Loucy (cell line): Measurements from ENCODE around the gene DNAJC8.

Experiments
- H2AFZ ChIP-seq: fragments of 200-600 bp; sonication (generic); 2 replicates; pipeline ENCODE4 v1.6.0; 2016; ENCODE audit warnings: antibody characterized with exemption, mild to moderate bottlenecking, low read length, moderate library complexity
- H3F3A ChIP-seq: fragments of 200-600 bp; 2 replicates; pipeline ENCODE4 v1.6.0; 2016; ENCODE audit warnings: antibody characterized with exemption, low read depth, mild to moderate bottlenecking
- H3K27me3 ChIP-seq: fragments of 200-600 bp; sonication (generic); 2 replicates; pipeline ENCODE4 v1.6.1; 2014; ENCODE audit warnings: low read length, mild to moderate bottlenecking; ENCODE audit not compliant: insufficient read depth, poor library complexity, severe bottlenecking
- H3K36me3 ChIP-seq: fragments of 200-600 bp; sonication (generic); 2 replicates; pipeline ENCODE4 v1.6.1; 2016; ENCODE audit warnings: low read length; ENCODE audit not compliant: insufficient read depth
- H3K4me1 ChIP-seq: fragments of 200-600 bp; sonication (generic); 2 replicates; pipeline ENCODE4 v1.5.1; 2014; ENCODE audit warnings: low read length, mild to moderate bottlenecking; ENCODE audit not compliant: insufficient read depth, poor library complexity, severe bottlenecking
- H3K4me2 ChIP-seq: fragments of 200-600 bp; sonication (generic); 2 replicates; pipeline ENCODE4 v1.6.0; 2014; ENCODE audit warnings: antibody characterized with exemption, low read length, low read depth, mild to moderate bottlenecking; ENCODE audit not compliant: poor library complexity, severe bottlenecking
- H3K4me3 ChIP-seq: fragments of 200-600 bp; sonication (generic); 2 replicates; pipeline ENCODE4 v1.5.1; 2014; ENCODE audit warnings: low read length, mild to moderate bottlenecking, mixed read lengths; ENCODE audit not compliant: poor library complexity, severe bottlenecking
- H3K79me2 ChIP-seq: fragments of 200-600 bp; sonication (generic); 2 replicates; pipeline ENCODE4 v1.6.1; 2014; ENCODE audit warnings: low read length; ENCODE audit not compliant: insufficient read depth
- H3K9ac ChIP-seq: fragments of 200-600 bp; sonication (generic); 2 replicates; pipeline ENCODE4 v1.6.0; 2014; ENCODE audit warnings: mild to moderate bottlenecking, low read depth, low read length, moderate library complexity; ENCODE audit not compliant: poor library complexity, severe bottlenecking
- H3K9me2 ChIP-seq: fragments of 200-600 bp; sonication (generic); replicated peaks from 2 replicates; pipeline ENCODE4 v1.6.1; 2016; ENCODE audit warnings: low read depth, low read length, mixed read lengths
- H3K9me3 ChIP-seq: fragments of 200-600 bp; sonication (generic); 2 replicates; pipeline ENCODE4 v1.6.1; 2014; ENCODE audit warnings: mild to moderate bottlenecking, antibody characterized with exemption, low read length, low read depth; ENCODE audit not compliant: insufficient read depth
- H4K20me1 ChIP-seq: fragments of 200-600 bp; sonication (generic); 2 replicates; pipeline ENCODE4 v1.6.0; 2014; ENCODE audit warnings: antibody characterized with exemption, low read length, mild to moderate bottlenecking; ENCODE audit not compliant: insufficient read depth, poor library complexity, severe bottlenecking
- EZH2phosphoT487 ChIP-seq: fragments of 200-600 bp; IDR thresholded peaks from 2 replicates; pipeline ENCODE4 v1.6.1; 2018; ENCODE audit warnings: antibody characterized with exemption, mild to moderate bottlenecking, moderate library complexity, borderline replicate concordance
- TF ChIP-seq, protein P1 (sequence below): fragments of 200-600 bp; sonication (generic); conservative IDR thresholded peaks from 2 replicates; pipeline ENCODE4 v1.5.1; 2014; ENCODE audit warnings: mild to moderate bottlenecking, antibody characterized with exemption, low read length

Gene DNAJC8

DNA sequence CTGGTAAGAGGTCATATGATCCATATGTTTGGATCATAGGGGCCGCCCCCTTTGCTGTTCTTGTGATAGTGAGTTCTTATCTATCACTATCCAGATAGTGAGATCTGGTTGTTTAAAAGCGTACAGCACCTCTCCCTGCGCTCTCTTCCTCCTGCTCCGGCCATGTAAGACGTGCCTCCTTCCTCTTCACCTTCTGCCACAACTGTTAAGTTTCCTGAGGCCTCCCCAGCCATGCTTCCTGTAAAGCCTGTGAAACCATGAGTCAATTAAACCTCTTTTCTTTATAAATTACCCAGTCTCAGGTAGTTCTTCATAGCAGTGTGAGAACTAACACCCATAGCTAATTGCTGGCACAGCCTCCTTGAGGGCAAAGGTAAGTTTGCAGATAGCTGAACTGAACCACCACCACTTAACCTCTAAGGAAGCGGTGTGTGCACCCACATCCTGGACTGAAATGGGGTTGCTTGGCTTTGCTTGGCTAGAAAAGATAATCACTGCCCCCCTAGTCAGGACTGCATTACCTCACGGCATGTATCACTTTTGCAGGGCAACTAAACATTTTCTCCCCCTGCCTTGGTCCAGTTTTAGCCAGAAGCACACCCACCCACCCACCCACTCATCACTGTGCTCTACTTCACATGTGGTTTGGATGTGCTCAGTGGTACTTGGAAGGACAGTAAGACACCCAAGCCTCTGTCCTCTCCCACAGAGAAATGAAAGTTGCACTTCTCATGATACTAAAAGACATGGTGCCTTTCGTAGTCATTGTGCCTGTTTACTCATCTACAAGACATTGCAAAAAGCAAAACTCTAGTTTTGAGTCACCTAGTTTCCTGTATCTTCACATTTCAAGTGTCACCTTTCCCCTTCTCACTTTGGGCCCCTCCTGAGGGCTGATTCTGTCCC is 33.2 kb downstream of the DNAJC8 start:
- Histone ChIP-seq H3K27me3 (no peaks in the 10 kb centered on the region), H3K9ac (no peak overlapping the region), H3K4me1 (peaks cover 40% of the 10 kb centered on the region), H3K4me3 (no peak overlapping the region), H4K20me1 (no peaks in the 10 kb centered on the region), H3F3A (0 out of 2 replicates have a peak, but pooled peaks cover 3% of the 10 kb centered on the region), H2AFZ (no peak overlapping the region), H3K9me3 (no peaks in the 10 kb centered on the region; the same call in 1 of the 2 replicates), H3K9me2 (no peaks in the 10 kb centered on the region), H3K36me3 (peaks cover 58% of the 10 kb centered on the region), H3K4me2 (peak overlapping the region; percentile 39), H3K79me2 (no peaks in the 10 kb centered on the region)
- TF ChIP-seq EZH2phosphoT487: no peak
- TF ChIP-seq, protein P1, sequence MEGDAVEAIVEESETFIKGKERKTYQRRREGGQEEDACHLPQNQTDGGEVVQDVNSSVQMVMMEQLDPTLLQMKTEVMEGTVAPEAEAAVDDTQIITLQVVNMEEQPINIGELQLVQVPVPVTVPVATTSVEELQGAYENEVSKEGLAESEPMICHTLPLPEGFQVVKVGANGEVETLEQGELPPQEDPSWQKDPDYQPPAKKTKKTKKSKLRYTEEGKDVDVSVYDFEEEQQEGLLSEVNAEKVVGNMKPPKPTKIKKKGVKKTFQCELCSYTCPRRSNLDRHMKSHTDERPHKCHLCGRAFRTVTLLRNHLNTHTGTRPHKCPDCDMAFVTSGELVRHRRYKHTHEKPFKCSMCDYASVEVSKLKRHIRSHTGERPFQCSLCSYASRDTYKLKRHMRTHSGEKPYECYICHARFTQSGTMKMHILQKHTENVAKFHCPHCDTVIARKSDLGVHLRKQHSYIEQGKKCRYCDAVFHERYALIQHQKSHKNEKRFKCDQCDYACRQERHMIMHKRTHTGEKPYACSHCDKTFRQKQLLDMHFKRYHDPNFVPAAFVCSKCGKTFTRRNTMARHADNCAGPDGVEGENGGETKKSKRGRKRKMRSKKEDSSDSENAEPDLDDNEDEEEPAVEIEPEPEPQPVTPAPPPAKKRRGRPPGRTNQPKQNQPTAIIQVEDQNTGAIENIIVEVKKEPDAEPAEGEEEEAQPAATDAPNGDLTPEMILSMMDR: no peak

DNA sequence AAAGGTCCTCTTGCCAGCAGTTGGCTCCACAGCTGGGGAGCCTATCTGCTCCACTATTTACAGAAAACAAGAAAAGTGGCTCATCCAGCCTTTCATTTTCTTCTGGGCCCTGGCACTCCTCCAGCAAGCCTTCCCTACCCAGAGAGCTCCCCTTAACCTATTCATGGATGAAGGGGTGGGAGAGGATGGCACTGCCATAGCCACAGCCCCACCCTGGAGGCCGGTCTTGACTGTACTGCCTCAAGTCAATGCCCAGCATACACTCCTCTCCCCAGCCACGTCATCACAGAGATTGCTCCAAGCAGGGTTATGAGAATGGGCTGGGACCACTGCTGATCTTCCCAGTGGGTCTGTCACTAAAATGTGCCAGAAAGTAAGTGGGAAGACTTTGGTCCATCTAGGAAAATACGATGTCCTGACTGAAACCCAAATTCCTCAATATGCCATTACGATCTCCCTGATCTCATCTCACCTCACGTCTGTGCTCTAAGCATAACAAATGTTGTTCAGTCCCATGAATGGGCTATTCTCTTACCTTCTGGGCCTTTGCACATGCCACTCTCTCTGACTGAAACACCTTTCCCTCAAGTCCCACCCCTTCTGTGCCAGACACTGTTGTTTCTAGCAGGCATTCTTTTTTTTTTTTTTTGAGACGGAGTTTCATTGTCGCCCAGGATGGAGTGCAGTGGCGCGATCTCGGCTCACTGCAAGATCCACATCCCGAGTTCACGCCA is 35.0 kb downstream of the DNAJC8 start:
- Histone ChIP-seq H4K20me1 (no peaks in the 10 kb centered on the region), H3K36me3 (peaks cover 41% of the 10 kb centered on the region), H3K9me2 (no peaks in the 10 kb centered on the region), H3K4me1 (peaks cover 40% of the 10 kb centered on the region), H3K9ac (no peak overlapping the region), H3K27me3 (no peaks in the 10 kb centered on the region), H3F3A (0 out of 2 replicates have a peak, but pooled peaks cover 3% of the 10 kb centered on the region), H3K79me2 (no peaks in the 10 kb centered on the region), H3K4me2 (no peak overlapping the region), H2AFZ (no peak overlapping the region), H3K4me3 (no peak overlapping the region), H3K9me3 (no peaks in the 10 kb centered on the region; the same call in 1 of the 2 replicates)
- no peak for TF ChIP-seq EZH2phosphoT487
- TF ChIP-seq, protein P1: no peak

DNA sequence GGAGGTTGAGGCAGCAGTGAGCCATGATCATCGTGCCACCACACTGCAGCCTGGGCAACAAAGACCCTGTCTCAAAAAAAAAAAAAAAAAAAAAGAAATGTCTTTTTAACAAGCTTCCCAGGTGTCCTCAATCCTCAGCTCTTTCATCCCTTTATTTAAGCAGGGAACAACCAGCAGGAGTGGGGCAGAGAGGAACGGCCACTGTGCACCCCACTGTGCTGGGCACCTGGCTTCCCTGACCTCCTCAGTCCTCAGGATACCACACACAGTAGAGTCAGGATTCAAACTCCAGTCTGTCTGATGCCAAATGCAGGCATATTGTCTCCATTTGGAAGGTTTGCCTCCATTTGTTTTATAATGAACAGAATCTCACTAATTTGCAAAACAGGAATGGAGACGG is 36.5 kb downstream of the DNAJC8 start:
- Histone ChIP-seq H4K20me1 (no peaks in the 10 kb centered on the region), H3K4me2 (no peak overlapping the region), H3K9ac (no peak overlapping the region), H3K27me3 (no peaks in the 10 kb centered on the region), H3K36me3 (peaks cover 34% of the 10 kb centered on the region), H3K4me1 (peaks cover 40% of the 10 kb centered on the region), H3K79me2 (no peaks in the 10 kb centered on the region), H3K9me2 (no peaks in the 10 kb centered on the region), H3F3A (0 out of 2 replicates have a peak, but pooled peaks cover 3% of the 10 kb centered on the region), H3K9me3 (no peaks in the 10 kb centered on the region; the same call in 1 of the 2 replicates), H3K4me3 (no peak overlapping the region), H2AFZ (no peak overlapping the region)
- no peak for TF ChIP-seq EZH2phosphoT487
